Measurements from ENCODE around the gene IRX2.

- TF ChIP-seq CTCF (IDR thresholded peaks at IDR 0.05 in 4 of 5, conservative IDR thresholded peaks at IDR 0.05 in 1 of 5) (no peak), POLR2A (IDR thresholded peaks at IDR 0.05) (no peak)
These were observed 12.0 kb upstream of the IRX2 start for GRCh38 chr5:2763533-2763794.
